HCT116 (cell line): ENCODE measurements around the gene HMGXB3. TPM values are rescaled to one million over a fixed set of nuclear protein-coding genes. Genes with fewer than 3 reads are reported as not detected.

ENCODE experiments used
- ATAC-seq: fragments of 200-7000 bp; cut with Tn5 transposase; 2 replicates; pipeline ENCODE4 v1.9.1; 2020; ENCODE audit warnings: mild to moderate bottlenecking, moderate library complexity
- BruUV-seq: library from RNA; stranded (reverse); fragments of 400-500 nt; replicated peaks from 2 replicates; lab custom pipeline; 2021; lab: Mats Ljungman, UMichigan
- CTCF ChIA-PET: fragments of 300-600 bp; sonication (Branson Sonifier 250); formaldehyde crosslinking; loops from one replicate; lab custom pipeline; 2021; ENCODE audit warnings: antibody characterized with exemption; lab: Charles Lee
- POLR2A ChIA-PET: fragments of 300-600, 350-600 bp; sonication (Branson Sonifier 250); formaldehyde crosslinking; loops from one replicate; lab custom pipeline; 2021; ENCODE audit warnings: antibody characterized with exemption; lab: Charles Lee
- RAD21 ChIA-PET, 2 experiments: fragments of 300-600 bp; sonication (Branson Sonifier 250); formaldehyde crosslinking; loops; one replicate each; lab custom pipeline; 2023; ENCODE audit warnings: low total read pairs in 2 of 2; ENCODE audit not compliant: uncharacterized antibody in 2 of 2, unreplicated experiment in 2 of 2, low non-redundant PET in 1 of 2; lab: Charles Lee
- DNase-seq: peaks from one replicate; pipeline ENCODE4 v3.0.0-alpha.2; 2010; ENCODE audit warnings: low read depth, low spot score
- H2AFZ ChIP-seq: fragments of 200-600 bp; shearing (Covaris generic), sonication (generic); 2 replicates; pipeline ENCODE4 v1.6.1; 2017; ENCODE audit warnings: low read depth, mixed run types, mixed read lengths, antibody characterized with exemption, low read length; ENCODE audit not compliant: poor library complexity, severe bottlenecking
- H3K27ac ChIP-seq: 2 replicates; pipeline ENCODE4 v1.5.1; 2012; ENCODE audit warnings: low read depth, low read length
- H3K27me3 ChIP-seq: fragments of 200-600 bp; sonication (generic); 2 replicates; pipeline ENCODE4 v1.6.1; 2016; ENCODE audit warnings: mixed run types, low read length, mixed read lengths; ENCODE audit not compliant: insufficient read depth
- H3K36me3 ChIP-seq, 2 experiments: fragments of 200-500 bp in 1 of 2; fragments of 200-600 bp in 1 of 2; sonication (Bioruptor generic) in 1 of 2; sonication (generic) in 1 of 2; 2 replicates each; pipeline versions ENCODE4 v1.5.1 to v1.6.1; 2014 to 2016; ENCODE audit warnings: low read length in 2 of 2, inconsistent platforms in 1 of 2, mixed read lengths in 1 of 2, mixed run types in 1 of 2; ENCODE audit not compliant: insufficient read depth in 2 of 2, control insufficient read depth in 1 of 2
- H3K4me1 ChIP-seq, 2 experiments: fragments of 200-600 bp in 1 of 2; sonication (generic) in 1 of 2; 2 replicates each; pipeline versions ENCODE4 v1.5.1 to v1.6.1; 2012 to 2017; ENCODE audit warnings: low read length in 2 of 2, inconsistent platforms in 1 of 2, mild to moderate bottlenecking in 1 of 2, mixed read lengths in 1 of 2, mixed run types in 1 of 2, moderate library complexity in 1 of 2; ENCODE audit not compliant: insufficient read depth in 2 of 2, control insufficient read depth in 1 of 2
- H3K4me2 ChIP-seq: fragments of 200-600 bp; sonication (generic); 2 replicates; pipeline ENCODE4 v1.6.1; 2017; ENCODE audit warnings: mixed run types, low read length, mixed read lengths
- H3K4me3 ChIP-seq, 2 experiments: fragments of 200-600 bp in 1 of 2; sonication (generic) in 1 of 2; replicated peaks in 1 of 2; 2 replicates each; pipeline ENCODE4 v1.5.1; 2011 to 2016; ENCODE audit warnings: low read length in 2 of 2, control low read depth in 1 of 2, low read depth in 1 of 2, mild to moderate bottlenecking in 1 of 2, mixed read lengths in 1 of 2, mixed run types in 1 of 2
- H3K79me2 ChIP-seq: fragments of 200-600 bp; sonication (generic); 2 replicates; pipeline ENCODE4 v1.6.1; 2017; ENCODE audit warnings: mild to moderate bottlenecking, mixed run types, low read length, moderate library complexity, mixed read lengths; ENCODE audit not compliant: insufficient read depth
- H3K9ac ChIP-seq: fragments of 200-600 bp; sonication (generic); 2 replicates; pipeline ENCODE4 v1.6.1; 2016; ENCODE audit warnings: low read length, mixed read lengths
- H3K9me2 ChIP-seq: fragments of 200-600 bp; sonication (generic), shearing (Covaris generic); 2 replicates; pipeline ENCODE4 v1.6.1; 2017; ENCODE audit warnings: mixed run types, mild to moderate bottlenecking, moderate library complexity; ENCODE audit not compliant: insufficient read depth
- H3K9me3 ChIP-seq, 2 experiments: fragments of 200-500 bp in 1 of 2; fragments of 200-600 bp in 1 of 2; sonication (Bioruptor generic) in 1 of 2; sonication (generic) in 1 of 2; 2 replicates each; pipeline ENCODE4 v1.6.1; 2014 to 2017; ENCODE audit warnings: low read length in 2 of 2, mixed read lengths in 2 of 2, inconsistent platforms in 1 of 2, low read depth in 1 of 2, mild to moderate bottlenecking in 1 of 2, mixed run types in 1 of 2, moderate library complexity in 1 of 2; ENCODE audit not compliant: control insufficient read depth in 1 of 2, insufficient read depth in 1 of 2
- H4K20me1 ChIP-seq: fragments of 200-600 bp; sonication (generic), shearing (Covaris generic); 2 replicates; pipeline ENCODE4 v1.6.1; 2017; ENCODE audit warnings: mixed run types, mild to moderate bottlenecking, moderate library complexity; ENCODE audit not compliant: insufficient read depth
- ATF3 ChIP-seq: IDR thresholded peaks from 2 replicates; pipeline ENCODE4 v1.6.1; 2012
- CBX3 ChIP-seq: IDR thresholded peaks from 2 replicates; pipeline ENCODE4 v1.6.1; 2012; ENCODE audit warnings: low read depth
- CEBPB ChIP-seq: IDR thresholded peaks from 2 replicates; pipeline ENCODE4 v1.6.1; 2012; ENCODE audit warnings: low read depth
- EGR1 ChIP-seq: IDR thresholded peaks from 2 replicates; pipeline ENCODE4 v1.6.1; 2012; ENCODE audit warnings: low read depth
- ELF1 ChIP-seq: IDR thresholded peaks from 2 replicates; pipeline ENCODE4 v1.6.1; 2012; ENCODE audit warnings: low read depth, borderline replicate concordance
- EZH2phosphoT487 ChIP-seq: fragments of 200-600 bp; IDR thresholded peaks from 2 replicates; pipeline ENCODE4 v1.6.1; 2018; ENCODE audit warnings: antibody characterized with exemption, borderline replicate concordance
- FOSL1 ChIP-seq: IDR thresholded peaks from 2 replicates; pipeline ENCODE4 v1.6.1; 2012; ENCODE audit warnings: low read depth
- MAX ChIP-seq: IDR thresholded peaks from 2 replicates; pipeline ENCODE4 v1.6.1; 2012
- SIN3A ChIP-seq: IDR thresholded peaks from 2 replicates; pipeline ENCODE4 v1.6.1; 2012; ENCODE audit warnings: low read depth
- YY1 ChIP-seq: IDR thresholded peaks from 2 replicates; pipeline ENCODE4 v1.6.1; 2011; ENCODE audit warnings: low read length, low read depth, moderate library complexity, mild to moderate bottlenecking; ENCODE audit not compliant: insufficient replicate concordance; ENCODE audit errors: extremely low read depth
- ZBTB33 ChIP-seq: IDR thresholded peaks from 2 replicates; pipeline ENCODE4 v1.6.1; 2011; ENCODE audit warnings: mild to moderate bottlenecking, low read length, moderate library complexity; ENCODE audit not compliant: insufficient replicate concordance; ENCODE audit errors: extremely low read depth
- ZNF274 ChIP-seq: fragments of 200-500 bp; sonication (Bioruptor generic); IDR thresholded peaks from 2 replicates; pipeline ENCODE4 v1.6.1; 2014; ENCODE audit warnings: mild to moderate bottlenecking, low read depth, low read length, inconsistent platforms
- intact Hi-C: fragments of 100-400 bp; cut with micrococcal nuclease; formaldehyde crosslinking; loops from 2 replicates; pipeline ENCODE4 v1.10.0; 2022
- total RNA-seq: library from RNA; stranded (reverse); gene quantifications from one replicate; pipeline ENCODE4 v1.2.1, GENCODE V29; 2021; ENCODE audit not compliant: unreplicated experiment

The HMGXB3 gene
- total RNA-seq, 1 experiment from 2014 or later, result 41.8 TPM

- ATAC-seq (no peak), DNase-seq (no peak)
- Histone ChIP-seq H3K9ac (no peak overlapping the region), H3K36me3 (peaks cover 57 to 81% of the 10 kb centered on the region in 2 experiments; a peak in 3 of 4 replicates), H4K20me1 (no peaks in the 10 kb centered on the region; the same call in 1 of the 2 replicates), H3K4me1 (peaks cover 0 to 5% of the 10 kb centered on the region in 2 experiments; a peak in 1 of 4 replicates), H3K79me2 (0 out of 2 replicates have a peak, but pooled peaks cover 14% of the 10 kb centered on the region), H3K4me3 (no peak overlapping the region), H3K4me2 (no peak overlapping the region), H3K27me3 (no peaks in the 10 kb centered on the region), H3K27ac (no peak overlapping the region), H3K9me2 (no peaks in the 10 kb centered on the region), H3K9me3 (no peaks in the 10 kb centered on the region), H2AFZ (no peak overlapping the region)
- intact Hi-C loops, result no loop called here
- CTCF ChIA-PET, result no interaction called here
- BruUV-seq, result no TSS peak
- RAD21 ChIA-PET, result no interaction called here
- no peak for TF ChIP-seq YY1
- TF ChIP-seq CEBPB, result no peak
- TF ChIP-seq ZBTB33, result no peak
- POLR2A ChIA-PET, result no interaction called here
These were observed 38.0 kb downstream of the HMGXB3 start for GRCh38 chr5:150038547-150038946.

GRCh38 chr5:150042459-150042858 is 41.9 kb downstream of the HMGXB3 start:
- Histone ChIP-seq H4K20me1 (no peaks in the 10 kb centered on the region; the same call in 1 of the 2 replicates), H3K4me2 (no peak overlapping the region), H3K9me3 (no peaks in the 10 kb centered on the region), H3K9me2 (no peaks in the 10 kb centered on the region), H2AFZ (no peak overlapping the region), H3K36me3 (peaks cover 48 to 64% of the 10 kb centered on the region in 2 experiments; a peak in 3 of 4 replicates)
- DNase-seq, result no peak
- no TSS peak for BruUV-seq
- intact Hi-C loops, result loop anchor here (10.0 kb wide), 1 partner anchor 172 kb away; no protein-coding TSS in a partner anchor
- TF ChIP-seq ZNF274, result no peak
- no peak for TF ChIP-seq EZH2phosphoT487
- no peak for TF ChIP-seq ELF1
- TF ChIP-seq ZBTB33, result no peak
- TF ChIP-seq ATF3, result no peak
- no peak for TF ChIP-seq EGR1
- TF ChIP-seq FOSL1, result no peak
- TF ChIP-seq CBX3, result no peak
- TF ChIP-seq SIN3A, result no peak
- TF ChIP-seq MAX, result no peak
- TF ChIP-seq, all 23 proteins: peak for 0
- ChIA-PET CTCF (interaction anchor here (1.4 kb wide), 1 partner anchor 394 kb away, joined by 3 read pairs; no protein-coding TSS in a partner anchor), RAD21 (no interaction called here), POLR2A (no interaction called here)
- no peak for ATAC-seq
- Histone ChIP-seq H3K4me1 (peaks cover 0 to 15% of the 10 kb centered on the region in 2 experiments; a peak in 2 of 4 replicates), H3K79me2 (peaks cover 24% of the 10 kb centered on the region; the same call in 1 of the 2 replicates), H3K9ac (no peak overlapping the region), H3K27me3 (no peaks in the 10 kb centered on the region), H3K27ac (no peak overlapping the region), H3K4me3 (no peak overlapping the region)
